GM19351 (cell line): ENCODE measurements around the gene CIRBP.
"Not testable (repeated sequence)": the region's sequence is repeated elsewhere in the genome, so short reads cannot be mapped to it uniquely, and the experiment has no call there.

ENCODE experiments used
- ATAC-seq: cut with Tn5 transposase; IDR thresholded peaks from one replicate; pipeline ENCODE4 v1.9.1; 2021; ENCODE audit warnings: mild to moderate bottlenecking, moderate library complexity; ENCODE audit not compliant: unreplicated experiment

The CIRBP gene

DNA sequence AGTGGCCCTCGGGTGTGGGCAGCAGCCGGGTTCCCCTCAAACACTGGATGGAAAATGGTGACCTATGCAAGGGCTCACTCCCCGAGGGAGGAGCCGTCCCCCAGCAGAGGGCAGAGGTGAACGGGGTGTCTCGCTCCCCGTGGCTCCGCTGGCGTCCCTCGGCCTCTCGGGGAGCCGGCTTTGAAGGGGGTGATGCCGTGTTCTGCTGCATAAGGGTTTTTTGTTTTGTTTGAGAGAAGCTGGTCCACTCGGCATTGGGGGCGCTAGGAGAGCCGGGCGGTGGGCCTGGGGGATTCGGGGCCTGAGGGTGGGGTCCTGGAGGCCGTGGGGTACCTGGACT is 20.5 kb downstream of the CIRBP start:
- no peak for ATAC-seq

DNA sequence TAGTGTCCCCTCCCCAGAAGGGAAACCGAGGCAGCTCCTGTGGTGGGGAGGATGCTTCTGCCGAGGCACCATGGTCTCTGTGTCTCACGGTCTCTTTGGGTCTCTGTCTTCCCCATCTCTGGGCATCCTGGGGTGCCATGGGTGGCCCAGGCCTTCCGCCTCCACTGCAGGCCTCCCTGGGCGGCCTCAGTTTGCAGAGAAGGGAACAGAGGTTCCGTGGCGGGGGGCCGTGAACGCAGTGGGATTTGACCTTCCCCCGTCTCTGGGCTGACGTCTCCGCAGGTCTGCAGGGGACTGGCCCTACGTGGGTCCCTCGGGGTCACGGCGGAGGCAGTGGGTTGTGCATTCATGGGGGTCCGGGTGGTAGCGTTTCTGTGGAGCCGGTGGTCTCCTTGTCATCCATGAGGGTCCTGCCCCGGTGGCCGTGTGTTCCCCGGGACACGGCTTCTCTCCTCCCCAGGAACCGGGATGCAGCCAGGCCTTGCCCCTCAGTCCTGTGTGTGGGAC is 21.1 kb downstream of the CIRBP start:
- ATAC-seq = no peak

DNA sequence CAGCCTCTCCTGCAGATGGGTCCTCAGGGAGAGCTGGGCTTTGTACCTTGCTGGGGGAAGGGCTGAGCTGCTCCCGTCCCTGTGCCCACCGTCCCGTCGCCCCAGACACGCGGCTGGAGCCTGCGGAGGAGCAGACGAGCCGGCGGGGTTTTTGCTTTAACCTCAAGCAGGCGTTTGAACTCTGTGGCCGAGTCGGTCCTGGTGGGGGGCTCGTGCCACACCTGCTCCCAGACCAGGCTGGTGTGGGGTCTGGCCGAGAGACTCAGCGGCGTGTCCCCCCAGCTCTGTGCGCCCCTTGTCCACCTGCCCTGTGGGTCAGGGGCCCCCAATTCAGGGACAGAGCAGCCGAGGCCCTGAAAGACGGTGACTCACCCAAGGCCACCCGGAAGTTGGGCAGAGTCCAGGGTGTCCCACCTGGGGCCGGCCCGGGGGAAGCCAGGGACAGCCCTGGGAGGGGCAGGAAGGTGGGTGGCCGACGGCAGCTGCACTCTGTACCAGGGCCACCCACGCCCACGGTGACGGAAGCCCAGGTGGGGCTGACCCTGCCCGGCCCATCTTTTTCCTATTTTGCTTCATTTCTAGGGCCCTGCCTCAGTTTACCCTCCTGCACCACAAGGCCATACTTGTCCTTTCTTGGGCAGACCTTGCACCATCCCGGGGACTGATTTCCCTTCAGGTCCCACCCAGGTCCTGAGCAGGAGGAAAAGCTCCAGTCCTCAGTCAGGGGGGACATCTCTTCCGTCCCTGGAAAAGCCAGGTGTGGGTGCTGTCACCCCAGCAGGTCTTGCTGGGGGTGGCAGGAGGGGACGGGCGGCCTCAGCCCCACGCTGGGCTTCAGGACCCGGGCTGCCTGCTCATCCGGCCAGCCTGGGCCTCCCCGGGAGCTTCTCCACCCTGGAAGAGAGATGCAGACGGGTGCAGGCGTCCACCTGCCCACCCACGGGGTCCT is 21.8 kb downstream of the CIRBP start:
- no peak for ATAC-seq

DNA sequence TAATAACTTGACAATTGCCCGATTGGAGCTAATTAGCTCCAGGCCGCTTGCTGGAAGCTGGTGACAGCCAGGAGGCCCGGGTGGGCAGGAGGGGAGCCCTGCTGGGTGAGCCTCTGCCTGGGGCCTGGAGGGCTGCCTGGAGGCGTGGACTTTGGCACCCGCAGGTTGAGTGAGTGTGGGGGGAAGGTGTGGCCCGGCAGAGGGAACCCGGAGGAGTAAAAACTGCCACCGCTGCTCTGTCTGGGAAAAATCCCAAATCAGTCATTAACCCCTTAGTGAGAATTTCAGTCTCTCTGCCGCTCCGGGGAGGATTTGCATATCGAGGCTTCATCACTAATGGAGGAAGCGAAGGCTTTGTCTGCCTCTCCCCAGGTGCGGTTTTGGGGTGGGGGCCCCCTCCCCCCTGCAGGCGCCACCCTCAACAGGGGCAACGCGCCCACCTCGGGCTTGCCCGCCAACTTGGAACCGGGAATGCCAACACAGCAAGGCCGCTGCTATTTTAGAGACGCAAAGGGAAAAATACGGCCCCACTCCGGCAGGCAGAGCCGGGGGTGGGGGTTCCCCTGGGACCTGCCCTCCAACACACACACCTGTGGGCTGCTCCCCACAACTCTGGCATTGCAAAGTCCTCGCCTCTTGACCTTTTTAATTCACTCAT is 22.8 kb downstream of the CIRBP start:
- no peak for ATAC-seq

DNA sequence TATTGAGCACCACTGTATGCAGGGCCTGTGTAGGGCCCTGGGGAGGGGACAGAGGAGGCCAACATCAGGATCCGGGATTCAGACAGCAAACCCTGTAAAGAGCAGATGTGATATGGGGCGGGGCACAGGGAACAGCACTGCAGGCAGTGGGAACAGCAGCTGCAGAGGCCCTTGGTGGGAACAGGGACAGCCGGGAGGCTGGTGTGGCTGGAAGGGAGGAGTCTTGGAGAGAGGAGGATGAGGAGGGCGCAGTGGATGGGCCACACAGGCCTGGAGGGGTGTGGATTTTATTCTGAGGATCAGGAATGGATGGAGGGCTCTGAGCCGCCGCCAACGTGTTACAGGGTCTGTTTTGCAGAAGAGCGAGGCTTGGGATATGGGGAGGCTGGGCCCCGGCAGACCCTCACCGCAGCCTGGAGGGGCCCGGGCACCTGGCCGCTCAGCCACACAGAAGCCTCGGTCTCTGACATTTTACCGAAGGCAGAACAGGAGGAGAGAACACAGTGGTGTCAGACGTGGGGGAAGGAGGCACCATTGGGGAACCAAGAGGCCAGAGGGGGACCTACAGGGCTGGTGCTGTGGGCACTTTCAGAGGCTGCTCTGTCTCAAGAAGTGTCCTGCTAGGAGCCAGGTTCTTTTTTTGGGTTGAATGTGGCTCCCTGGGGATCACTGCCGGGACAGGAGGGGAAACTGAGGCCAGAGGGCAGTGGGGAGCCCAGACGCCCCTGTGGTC is 23.5 kb downstream of the CIRBP start:
- no peak for ATAC-seq

DNA sequence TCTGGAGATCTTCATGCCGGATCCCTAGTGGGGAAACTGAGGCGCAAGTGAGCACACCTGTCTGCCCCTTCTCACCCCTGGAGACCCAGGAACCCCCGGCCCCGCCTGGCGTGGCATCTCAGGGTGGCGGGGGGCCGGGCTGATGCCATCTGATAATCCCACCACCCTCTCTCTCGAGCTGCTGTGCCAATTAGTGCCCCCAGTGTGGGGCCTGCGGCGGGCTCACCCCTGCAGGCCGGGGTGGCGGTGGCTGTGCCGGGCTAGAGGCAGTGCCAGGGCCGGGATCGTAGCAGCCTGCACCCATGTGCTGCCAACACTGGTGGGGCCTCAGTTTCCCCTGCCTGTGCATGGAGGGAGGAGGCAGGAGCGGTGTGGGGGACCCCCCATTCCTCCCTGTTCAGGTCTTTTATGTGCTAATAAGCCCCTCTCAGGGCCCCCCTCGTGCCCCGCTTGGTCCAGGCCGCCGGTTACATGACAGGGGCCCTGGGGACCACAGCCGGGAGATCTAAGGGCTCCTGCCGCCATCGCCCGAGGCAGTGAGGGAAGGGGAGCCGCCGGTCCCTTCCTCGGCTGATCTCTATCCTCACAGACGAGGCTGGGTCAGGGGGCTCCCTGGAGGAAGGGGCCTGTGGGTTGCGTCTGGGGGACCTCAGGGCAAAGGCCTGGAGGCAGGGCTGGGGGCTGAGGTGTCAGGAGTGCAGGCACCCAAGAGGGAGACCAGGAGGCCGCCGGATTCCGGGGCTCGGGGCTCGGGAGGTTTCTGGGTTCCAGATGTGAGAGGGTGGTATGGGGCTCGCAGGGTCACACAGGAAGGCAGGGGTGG is 24.9 kb downstream of the CIRBP start:
- no peak for ATAC-seq

DNA sequence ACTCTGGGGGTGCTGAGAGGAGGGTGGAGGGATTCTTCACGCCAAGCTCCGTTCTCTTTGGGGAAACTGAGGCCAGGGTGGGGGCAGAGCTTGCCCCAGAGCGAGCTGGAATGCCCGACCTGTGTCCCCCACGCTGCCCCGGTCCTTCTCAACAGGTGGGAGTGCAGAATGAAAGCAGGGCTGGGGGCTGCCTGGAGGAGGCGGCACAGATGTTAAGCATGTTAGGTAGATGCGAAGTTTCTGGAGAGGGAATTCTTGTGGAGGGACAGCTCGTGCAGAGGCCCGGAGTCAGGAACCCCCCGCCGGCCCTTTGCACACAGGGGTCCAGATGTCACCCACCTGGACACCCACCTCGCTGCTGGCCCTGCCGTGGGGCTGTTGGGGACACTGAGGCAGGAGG is 25.6 kb downstream of the CIRBP start:
- no peak for ATAC-seq

DNA sequence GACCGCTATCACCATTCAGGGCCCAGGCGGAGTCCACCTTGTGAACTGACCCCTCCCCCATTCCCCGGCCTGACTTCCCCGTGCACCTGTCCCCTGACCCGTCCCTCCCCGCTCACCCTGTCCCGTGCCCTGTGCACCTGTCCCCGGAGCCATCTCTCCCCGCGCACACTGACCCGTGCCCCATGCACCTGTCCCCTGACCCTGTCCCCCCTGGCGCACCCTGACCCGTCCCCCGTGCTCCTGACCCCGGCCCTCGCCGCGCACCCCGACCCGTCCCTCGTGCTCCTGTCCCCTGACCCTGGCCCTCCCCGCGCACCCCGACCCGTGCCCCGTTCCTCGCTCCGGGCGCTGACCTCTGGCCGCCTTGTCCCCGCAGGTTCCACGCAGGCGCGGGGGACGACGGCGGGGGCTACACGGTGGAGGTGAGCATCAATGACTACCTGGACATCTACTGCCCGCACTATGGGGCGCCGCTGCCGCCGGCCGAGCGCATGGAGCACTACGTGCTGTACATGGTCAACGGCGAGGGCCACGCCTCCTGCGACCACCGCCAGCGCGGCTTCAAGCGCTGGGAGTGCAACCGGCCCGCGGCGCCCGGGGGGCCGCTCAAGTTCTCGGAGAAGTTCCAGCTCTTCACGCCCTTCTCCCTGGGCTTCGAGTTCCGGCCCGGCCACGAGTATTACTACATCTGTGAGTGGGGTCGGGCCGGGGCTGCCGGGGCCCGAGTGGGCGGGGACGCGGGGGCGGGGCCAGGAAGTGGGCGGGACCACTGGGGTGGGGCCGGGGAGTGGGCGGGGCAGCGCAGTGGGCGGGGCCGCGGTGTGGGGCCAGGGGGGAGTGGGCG is 26.3 kb downstream of the CIRBP start:
- no peak for ATAC-seq

DNA sequence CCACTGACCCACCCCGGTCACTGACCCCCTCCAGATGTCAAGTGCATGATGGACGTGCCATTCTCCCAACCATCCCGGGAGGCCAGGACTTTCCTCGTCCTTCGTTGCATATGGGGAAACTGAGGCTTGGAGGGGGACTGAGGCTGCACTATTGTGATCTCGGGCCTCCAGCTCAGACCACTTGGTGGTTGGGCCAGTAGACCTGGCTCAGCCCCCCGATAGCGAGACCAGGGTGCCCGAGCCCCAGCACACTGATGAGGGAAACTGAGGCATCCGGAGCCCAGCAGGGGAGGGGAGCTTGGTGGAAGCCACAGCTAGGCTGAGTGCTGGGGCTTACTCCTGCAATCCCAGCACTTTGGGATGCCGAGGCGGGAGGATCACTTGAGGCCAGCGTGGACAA is 26.9 kb downstream of the CIRBP start:
- ATAC-seq = no peak

DNA sequence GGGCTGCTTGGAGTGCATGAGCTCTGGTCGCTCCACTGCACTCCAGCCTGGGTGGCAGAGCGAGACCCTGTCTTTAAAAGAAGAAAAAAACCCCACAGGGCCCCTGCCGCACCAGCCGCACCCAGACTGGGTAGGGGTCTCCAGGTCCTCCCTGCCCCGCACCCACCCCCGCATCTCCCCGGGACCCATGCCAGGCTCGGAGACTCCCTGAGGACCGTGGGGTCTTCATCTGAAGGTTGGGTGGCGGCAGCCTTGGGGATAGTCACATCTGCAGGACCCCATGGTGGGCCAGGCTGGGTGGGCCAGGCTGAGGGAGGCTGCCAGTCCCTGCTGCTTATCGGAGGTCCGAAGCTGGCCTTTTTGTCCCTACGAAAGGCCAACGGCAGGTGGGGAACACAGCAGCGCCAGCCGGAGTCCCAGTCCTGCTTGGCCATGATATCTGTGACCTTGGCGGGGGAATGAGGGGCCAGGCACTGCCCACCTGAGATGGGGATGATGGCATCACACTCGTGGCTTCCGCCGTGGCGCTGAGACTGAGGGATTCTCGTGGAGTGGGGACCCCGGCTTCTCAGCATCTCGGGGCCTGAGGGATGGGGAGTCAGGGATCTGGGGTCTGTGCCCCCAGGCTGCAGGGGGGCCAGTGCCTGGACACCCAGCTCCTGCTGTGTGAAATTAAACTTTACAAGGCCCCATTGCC is 27.6 kb downstream of the CIRBP start:
- no peak for ATAC-seq

DNA sequence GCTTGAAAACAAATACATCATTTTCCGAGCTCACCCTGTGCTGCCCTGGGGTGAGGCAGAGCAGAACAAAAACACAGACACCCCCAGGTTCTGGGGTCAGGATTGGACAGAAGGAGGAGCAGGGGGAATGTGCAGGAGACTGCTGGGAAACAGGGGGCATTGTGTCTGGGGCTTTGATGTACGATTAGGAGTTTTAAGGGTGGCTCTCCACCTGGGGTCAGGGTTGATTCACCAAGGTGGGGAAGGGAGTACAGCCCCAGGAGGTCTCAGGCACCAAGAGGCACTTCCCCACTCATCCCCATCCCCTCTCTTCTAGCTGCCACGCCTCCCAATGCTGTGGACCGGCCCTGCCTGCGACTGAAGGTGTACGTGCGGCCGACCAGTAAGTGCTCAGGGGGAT is 29.1 kb downstream of the CIRBP start:
- no peak for ATAC-seq

DNA sequence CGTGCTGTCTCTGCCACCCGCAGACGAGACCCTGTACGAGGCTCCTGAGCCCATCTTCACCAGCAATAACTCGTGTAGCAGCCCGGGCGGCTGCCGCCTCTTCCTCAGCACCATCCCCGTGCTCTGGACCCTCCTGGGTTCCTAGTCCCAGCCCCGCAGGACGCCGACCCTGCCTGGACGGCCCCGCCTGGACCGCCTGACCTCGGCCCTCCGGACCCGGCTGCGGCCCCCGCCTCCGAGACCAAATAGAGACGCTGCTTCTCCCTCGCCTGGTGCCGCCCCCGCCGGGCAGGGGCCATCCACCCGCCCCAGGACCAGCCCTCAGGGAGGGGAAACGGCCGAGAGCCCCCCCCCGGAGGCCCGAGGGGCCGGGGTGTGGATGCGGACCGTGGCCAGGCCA is 30.7 kb downstream of the CIRBP start:
- no peak for ATAC-seq

DNA sequence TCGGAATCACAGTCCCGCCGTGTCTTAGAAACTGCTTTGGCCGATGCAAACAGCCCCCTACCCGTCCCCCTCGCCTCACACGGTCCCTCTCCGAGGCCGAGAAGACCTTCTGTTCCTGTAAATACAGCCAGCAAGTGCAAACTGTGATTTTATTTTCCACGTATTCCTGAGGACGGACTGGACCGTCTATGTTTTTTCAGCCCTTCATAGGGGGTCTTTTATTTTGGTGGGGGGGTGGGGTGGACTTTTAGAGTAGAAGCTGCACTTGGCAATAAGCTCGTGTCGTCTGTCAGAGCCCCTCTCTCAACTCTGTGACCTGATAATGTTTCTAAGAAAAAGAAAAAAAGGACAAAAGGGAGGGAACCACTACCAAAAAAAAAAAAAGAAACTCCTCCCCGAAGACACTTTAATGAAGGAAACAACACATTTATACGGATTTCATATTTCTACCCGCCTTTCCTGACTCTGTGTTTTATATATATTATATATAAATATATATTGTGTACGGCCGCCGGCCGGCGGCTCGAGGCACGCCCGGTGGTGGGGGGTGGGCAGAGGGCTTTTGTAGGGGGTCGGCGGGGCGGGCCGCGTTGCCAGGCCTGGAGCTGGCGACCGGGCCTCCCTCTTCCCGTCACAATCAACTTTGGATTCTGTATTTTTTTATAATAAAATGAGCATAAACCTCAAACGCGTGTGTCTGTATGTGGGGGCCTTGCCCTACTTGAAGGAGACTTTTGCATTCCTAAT is 31.8 kb downstream of the CIRBP start:
- ATAC-seq = no peak

DNA sequence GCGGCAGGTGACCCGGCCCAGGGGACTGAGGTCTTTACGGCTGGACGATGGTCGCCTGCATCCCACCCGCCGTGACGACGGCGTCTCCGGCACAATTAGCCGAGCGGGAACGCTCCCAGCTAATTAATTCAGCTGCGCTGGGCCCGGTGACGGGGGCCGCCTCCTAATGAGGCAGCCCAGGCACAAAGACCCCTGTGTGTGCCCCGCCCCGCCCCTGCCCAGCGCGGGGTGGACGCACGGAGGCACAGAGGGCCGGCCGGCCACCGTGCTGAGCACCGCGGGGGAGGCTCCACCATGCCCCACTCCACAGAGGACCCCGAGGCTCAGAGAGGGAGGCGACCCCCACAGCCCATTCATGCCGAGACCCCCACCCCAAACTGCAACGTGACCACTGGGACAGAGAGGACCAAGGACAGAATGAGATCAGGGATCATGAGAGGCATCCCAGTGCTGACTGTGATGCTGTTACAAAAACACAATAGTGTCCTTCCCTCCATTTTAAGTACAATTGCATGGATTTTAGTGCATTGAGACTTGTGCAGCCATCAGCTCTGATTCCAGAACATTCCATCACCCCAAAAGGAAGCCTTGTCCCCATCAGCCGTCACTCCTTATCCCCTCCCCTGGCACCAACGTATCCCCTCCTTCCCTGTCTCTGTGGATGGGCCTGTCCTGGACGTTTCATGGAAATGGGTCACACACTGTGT is 33.6 kb downstream of the CIRBP start:
- no peak for ATAC-seq

DNA sequence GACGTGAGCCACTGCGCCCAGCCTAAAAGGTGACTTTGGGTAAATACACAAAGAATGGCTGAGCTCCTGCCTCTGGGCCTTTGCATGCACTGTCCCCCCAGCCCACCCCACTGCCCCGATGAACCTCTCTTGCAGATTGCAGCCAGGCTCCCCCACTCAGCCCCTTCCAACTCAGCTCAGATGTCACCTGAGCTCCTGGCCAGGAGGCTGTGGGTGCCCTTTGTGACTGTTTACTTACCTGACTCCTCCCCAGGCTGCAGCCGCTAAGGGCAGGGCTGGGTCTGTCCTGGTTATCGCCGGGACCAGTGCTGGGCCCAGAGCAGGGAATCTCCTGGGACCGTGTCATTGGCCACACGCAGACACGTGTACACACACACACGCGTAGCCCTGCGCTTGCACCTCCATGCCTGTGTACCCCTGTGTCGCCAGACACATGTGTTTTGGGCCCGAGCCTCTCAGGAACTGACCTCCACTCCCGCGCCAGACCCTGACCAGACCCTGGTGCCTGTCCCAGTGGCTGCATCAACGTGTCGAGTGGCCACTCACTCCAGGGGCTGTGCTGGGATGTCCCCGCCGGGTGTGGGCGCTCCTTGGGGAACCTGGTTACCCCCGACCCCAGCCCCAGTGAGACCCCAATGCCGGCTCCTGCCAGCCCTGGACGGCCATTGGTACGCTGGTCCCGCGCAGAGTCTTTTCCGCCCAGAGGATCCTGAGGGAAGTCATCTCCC is 35.2 kb downstream of the CIRBP start:
- ATAC-seq = no peak

DNA sequence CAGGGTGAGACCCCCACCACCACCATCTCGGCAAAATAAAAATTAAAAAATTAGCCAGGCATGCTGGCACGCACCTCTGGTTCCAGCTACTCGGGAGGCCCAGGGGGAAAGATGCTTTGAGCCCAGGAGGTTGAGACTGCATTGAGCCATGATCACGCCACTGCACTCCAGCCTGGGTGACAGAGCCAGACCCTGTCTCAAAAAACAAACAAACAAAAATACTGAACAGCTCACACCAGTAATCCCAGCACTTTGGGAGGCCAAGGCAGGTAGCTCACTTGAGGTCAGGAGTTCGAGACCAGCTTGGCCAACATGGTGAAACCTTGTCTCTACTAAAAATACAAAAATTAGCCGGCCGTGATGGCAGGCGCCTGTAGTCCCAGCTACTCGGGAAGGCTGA is 36.2 kb downstream of the CIRBP start:
- not testable (repeated sequence) for ATAC-seq

DNA sequence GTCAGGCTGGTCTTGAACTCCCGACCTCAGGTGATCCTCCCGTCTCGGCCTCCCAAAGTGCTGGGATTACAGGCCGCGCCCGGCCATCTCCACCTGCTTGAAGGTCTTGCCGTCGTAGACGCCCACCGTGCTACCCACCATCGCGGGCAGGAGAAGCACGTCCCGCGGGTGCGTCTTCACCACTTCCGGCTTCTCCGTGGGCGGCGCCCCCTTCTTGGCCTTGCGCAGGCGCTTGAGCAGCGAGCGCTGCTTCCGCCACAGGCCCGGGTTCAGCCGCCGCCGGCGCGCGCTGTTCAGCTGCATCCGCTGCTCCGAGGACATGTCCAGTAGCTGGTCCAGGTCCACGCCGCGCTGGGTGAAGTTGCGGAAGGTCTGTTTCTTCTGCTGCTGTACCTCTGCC is 38.2 kb downstream of the CIRBP start:
- no peak for ATAC-seq
